HUDEP-2 (cell line): ENCODE results near the gene FOSL1.

Experiments
- DNase-seq, 76 experiments: peaks; one replicate each; lab custom pipeline; 2025; ENCODE audit not compliant: unreplicated experiment in 76 of 76; lab: John Stamatoyannopoulos, UW

The FOSL1 gene

GRCh38 chr11:65883058-65883761, 17.0 kb downstream of the FOSL1 start:
- DNase-seq: no peak

- no peak for DNase-seq
Observed at GRCh38 chr11:65882120-65883057, 17.8 kb downstream of the FOSL1 start.

- DNase-seq: no peak
Observed at GRCh38 chr11:65880844-65881421, 19.3 kb downstream of the FOSL1 start.

- DNase-seq: no peak
Observed at GRCh38 chr11:65880027-65880426, 20.2 kb downstream of the FOSL1 start.

GRCh38 chr11:65879617-65880016, 20.6 kb downstream of the FOSL1 start, which contains the start of gene CTSW:
Gene CTSW (plus strand): TSS chr11:65879837. CDS start chr11:65879855, 18 bp downstream.
- no peak for DNase-seq

DNA sequence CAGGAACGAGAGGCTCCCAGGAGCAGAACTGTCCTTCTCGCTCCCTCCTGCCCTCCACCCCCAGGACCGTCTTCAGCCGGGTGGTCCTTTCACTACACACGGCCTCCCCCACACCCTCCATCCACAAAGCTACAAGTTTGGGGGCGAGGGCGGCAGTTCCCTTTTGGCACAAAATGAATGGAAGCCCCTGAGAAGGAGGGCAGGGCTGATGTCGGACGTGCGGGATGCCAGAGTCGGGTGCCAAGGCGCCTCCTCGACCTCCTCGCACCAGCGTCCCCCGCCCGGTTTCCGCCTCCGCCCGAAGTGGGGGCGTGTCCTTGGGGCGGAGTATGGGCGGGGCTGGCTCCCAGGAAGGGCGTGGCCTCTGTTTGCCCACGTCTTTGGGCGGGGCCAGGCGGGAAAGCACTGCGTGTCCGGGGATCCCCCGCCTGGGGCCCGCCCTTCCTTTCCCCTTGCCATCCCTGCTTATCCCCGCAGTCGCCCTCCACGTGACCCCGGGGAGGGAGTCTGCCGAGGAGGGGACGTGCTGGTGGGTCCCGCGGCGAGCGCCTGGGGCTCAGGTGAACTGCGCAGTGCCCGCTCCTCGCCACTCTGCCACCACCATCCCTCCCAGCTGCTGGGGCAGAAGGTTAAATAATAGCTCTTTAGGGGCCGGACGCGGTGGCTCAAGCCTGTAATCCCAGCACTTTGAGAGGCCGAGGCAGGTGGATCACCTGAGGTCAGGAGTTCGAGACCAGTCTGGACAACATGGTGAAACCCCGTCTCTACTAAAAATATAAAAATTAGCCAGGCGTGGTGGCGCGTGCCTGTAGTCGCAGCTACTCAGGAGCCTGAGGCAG, 26.7 kb downstream of the FOSL1 start:
- peak in 73 of 76 experiments; percentile 58 to 96 (median 86) for DNase-seq

DNA sequence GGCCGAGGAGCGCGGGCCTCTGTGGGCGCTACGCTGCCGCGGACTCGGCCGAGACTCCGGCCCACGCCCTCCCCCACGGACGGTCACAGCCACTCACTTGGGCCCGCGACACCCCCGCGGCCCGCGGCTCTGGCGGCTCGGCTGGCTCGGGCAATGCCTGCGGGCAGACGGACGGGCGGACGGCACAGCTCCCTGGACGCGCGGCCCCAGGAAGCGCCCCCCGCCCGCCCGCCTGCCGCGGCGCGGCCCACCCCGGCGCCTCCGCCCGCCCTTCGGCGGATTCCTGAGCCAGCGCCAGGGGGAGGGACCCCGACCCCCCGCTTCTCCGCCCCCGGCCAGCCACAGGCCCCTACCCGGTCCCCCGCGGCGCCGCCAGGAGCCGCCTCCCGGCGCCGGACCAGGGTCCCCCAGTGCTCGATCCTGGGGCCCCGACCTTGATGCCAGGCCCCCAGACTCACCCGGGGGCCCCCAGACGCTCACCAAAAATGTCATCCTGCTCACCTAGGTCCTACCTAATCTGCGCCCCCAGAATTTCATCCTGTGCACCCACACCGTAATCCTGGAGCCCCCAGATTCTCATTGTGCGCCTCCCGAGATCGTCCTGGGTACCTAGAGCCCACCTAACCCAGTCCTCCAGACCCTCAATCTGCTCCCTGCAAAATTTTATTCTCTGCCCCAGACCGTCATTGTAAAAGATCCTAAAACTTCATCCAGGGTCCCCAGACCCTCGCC, 27.4 kb downstream of the FOSL1 start, which contains the start of gene EFEMP2:
Gene EFEMP2, minus strand, starts transcription at position 215 of the 732 bp plus-strand sequence. CDS start 446 bp downstream, outside the sequence.
- no peak for DNase-seq

- no peak for DNase-seq
Observed at GRCh38 chr11:65871811-65872548, 28.2 kb downstream of the FOSL1 start.

DNA sequence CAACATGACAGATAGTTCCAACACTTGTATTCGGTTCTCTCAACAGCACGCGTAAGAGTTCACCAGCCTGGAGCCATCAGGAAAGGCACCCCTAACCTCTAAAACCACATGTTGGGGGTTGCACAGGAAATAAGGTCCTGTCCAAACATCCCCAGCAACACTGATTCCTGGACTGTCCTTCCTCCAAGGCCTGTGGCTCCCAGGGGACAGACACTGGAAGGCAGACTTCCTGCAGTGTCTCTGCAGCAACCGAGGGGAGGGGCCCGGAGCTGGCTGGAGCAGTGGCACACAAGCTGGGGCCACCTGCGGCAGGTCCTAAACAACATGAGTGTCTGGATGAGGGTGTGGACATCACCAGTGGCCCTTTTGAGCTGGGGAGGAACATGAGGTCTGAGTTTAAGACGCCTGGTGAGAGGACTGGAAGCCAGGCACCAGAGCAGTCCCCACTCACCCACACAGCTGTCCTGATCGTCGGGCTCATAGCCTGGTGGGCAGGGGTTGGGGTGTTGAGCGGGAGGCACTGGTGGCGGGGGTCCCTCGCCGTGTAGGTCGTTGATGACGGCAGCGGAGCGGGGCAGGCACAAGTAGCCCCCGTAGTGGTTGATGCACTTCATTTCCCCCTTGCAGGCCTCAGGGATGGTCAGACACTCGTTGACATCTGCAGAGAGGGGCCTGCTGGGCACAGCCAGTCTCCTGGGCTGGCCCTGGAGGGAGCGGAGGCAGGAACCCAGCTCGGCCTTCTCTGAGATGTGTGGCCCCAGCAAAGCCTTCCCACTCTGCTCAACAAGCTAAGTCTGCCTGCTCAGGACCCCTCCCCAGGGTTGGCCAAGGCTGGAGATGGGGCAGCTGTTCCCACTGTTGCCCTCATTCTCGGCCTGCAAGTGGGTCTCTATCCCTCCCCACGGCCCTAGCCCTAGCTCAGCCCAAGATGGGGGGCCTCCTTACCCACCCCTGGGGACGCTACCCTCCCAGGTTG, 29.2 kb downstream of the FOSL1 start:
- no peak for DNase-seq

DNA sequence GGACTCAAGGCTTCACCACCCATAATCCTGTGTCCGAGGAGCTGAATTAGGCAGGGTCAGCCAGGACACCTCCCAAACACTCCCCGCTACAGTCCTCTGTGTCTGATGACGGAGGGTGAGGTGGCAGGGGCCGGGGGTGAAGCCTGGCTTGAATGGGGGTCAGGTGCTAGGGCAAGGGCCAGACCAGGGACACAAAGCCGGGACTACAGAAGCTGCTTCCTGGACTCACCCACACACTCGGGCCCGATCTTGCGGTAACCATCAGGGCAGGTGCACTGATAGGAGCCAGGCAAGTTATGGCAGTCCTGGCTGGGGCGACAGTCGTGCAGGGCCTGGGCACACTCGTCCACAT, 29.9 kb downstream of the FOSL1 start:
- no peak for DNase-seq

GRCh38 chr11:65869643-65870306, 30.4 kb downstream of the FOSL1 start:
- DNase-seq: peak in 1 of 76 experiments; percentile 7

DNA sequence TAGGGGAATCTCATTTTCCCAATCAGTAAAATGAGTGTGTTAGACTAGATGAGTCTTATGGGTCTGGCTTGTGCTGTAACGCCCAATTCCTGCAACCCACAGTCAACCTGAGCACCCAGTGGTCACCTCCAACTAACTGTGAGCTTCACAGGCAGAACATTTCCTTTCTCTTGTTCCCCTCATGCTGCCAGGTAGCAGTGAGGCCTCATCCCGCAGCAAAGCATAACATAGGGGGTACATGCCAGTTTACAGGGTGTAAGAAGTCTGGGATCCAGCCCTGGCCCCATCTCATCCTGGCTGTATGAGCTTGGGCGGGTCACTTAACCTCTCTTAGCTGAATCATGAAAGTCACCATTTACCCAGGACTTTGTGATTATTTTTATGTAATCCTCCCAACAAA, 31.3 kb downstream of the FOSL1 start:
- no peak for DNase-seq

DNA sequence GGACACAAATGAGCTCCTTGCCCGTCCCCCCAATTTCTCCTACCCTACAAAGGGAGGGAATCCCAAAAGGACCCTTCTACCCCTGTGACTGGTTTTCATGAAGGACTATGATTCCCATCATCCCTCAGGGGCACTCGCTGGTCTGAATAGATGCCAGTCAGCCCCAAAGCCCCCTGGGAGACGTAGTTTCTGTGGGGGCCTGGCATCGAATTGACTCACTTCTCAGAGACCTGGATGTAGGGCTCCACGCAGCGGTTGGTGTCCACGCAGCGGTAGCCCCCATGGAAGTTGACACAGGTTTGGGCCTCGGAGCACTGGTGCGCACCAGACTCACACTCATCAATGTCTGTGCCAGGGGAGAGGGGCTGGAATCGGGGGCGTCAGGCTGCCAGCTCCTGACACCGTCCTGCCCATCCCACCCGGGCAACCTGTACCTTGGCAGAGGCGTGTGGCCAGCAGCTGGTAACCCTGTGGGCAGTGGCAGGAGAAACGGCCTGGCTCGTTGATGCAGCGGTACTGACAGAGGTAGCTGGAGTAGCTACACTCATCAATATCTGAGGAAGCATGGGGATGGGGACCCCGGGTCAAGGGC, 32.0 kb downstream of the FOSL1 start:
- peak in 2 of 76 experiments; percentile 16 to 21 for DNase-seq

DNA sequence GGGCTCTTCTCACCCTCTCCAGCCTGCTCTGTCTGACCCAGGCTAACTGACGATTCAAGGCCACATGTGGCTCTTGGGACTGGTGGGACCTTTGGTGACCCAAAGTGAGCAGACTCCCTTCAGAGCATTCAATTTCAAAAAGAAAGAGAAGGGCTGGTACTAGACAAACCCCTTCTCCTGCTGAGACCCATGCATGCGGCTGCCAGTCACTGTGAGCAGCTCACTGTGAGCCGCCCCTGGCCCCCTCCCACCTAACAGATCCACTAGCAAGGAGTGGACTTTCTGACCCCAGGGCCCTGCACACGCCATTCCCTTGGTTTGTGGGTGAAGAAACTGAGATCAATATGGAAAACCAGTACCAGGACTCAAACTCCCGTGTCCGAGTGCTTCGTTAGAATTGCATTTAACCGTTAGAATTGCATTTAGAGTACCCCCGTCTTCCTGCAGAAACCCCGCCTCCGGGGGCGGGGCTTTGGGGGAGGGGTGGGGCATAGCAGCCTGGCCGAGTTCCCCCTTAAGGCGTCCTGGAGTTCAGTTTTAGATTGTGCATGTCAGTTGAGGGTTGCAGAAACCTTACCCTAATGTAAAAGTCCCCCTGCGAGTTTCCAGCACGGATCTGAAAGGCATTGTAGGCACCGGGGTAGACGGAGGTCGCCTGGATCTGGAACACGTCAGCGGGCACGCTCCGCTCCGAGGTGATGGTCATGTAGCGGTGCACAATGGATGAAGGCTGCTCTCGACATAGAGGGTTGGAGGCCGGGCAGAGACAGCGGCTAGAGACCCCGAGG, 32.7 kb downstream of the FOSL1 start:
- peak in 4 of 76 experiments; percentile 3 to 15 (median 6) for DNase-seq

- DNase-seq: no peak
Observed at GRCh38 chr11:65866509-65867283, 33.5 kb downstream of the FOSL1 start.
